Stimulated activated naive CD8-positive, alpha-beta T cell treated with anti-CD3 and anti-CD28 coated beads, Interleukin-15, Interleukin-2, amounts not matched to agents 100 U/mL and 50 U/mL, for 24 hours (primary cell): Measurements from ENCODE around the gene SEC14L2.
A peak's percentile ranks its signal among the peaks of the same experiment; 100 is the strongest.
"Not testable (repeated sequence)": the region's sequence is repeated elsewhere in the genome, so short reads cannot be mapped to it uniquely, and the experiment has no call there.

Source experiments
- ATAC-seq: fragments of 150-1000 bp; cut with Tn5 transposase; one replicate; pipeline ENCODE4 v1.10.0; 2021
- DNase-seq: peaks from one replicate; pipeline ENCODE4 v3.0.0; 2021

Gene SEC14L2

GRCh38 chr22:30375312-30375849 is 21.4 kb upstream of the SEC14L2 start:
- ATAC-seq: no peak
- no peak for DNase-seq

DNA sequence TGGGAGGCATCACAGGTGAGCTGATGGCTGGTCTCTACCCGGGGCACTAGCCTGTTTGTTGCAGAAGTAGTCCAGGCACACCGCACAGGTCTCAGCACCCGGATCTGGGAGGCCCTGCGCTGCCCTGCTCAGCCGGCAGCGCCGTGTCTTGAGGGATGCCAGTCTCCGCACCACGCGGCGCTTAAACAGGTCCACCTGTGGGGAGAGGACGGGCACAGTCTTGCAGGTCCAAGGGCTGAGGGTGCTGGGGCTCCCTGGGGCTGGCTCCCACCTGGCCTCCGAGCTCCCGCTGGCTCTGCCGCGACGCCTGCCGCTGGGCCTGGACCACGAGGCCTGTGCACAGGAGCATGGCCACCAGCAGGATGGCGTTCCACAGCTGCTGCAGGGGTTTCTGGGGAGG is 16.8 kb upstream of the SEC14L2 start:
- ATAC-seq (no peak), DNase-seq (no peak)

GRCh38 chr22:30381264-30381663 is 15.6 kb upstream of the SEC14L2 start:
- DNase-seq (peak; percentile 40), ATAC-seq (peak; percentile 77)

GRCh38 chr22:30382340-30382739 is 14.5 kb upstream of the SEC14L2 start:
- ATAC-seq (no peak), DNase-seq (no peak)

DNA sequence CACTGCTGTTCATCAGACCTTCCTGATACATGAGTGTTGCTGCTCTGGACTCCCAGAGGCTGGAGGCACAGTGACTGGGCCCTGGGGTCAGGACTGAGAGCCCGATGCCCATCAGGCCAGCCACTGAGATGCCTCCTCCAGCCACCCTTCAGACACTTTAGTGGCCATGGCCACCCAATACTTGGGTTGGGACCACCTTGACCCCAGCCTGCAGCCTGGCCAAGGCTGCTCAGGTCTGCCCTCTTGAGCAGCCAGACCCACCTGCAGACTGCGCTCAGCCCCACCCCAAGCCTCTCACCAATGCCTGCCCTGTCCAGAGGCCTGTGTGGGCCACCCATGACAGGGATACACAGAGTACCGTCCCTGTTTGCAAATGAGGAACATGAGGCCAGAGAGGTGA is 13.8 kb upstream of the SEC14L2 start:
- ATAC-seq (no peak), DNase-seq (no peak)

GRCh38 chr22:30385942-30386341 is 10.9 kb upstream of the SEC14L2 start:
- DNase-seq: no peak
- ATAC-seq: no peak

GRCh38 chr22:30386608-30386959 is 10.2 kb upstream of the SEC14L2 start:
- no peak for ATAC-seq
- DNase-seq: no peak

DNA sequence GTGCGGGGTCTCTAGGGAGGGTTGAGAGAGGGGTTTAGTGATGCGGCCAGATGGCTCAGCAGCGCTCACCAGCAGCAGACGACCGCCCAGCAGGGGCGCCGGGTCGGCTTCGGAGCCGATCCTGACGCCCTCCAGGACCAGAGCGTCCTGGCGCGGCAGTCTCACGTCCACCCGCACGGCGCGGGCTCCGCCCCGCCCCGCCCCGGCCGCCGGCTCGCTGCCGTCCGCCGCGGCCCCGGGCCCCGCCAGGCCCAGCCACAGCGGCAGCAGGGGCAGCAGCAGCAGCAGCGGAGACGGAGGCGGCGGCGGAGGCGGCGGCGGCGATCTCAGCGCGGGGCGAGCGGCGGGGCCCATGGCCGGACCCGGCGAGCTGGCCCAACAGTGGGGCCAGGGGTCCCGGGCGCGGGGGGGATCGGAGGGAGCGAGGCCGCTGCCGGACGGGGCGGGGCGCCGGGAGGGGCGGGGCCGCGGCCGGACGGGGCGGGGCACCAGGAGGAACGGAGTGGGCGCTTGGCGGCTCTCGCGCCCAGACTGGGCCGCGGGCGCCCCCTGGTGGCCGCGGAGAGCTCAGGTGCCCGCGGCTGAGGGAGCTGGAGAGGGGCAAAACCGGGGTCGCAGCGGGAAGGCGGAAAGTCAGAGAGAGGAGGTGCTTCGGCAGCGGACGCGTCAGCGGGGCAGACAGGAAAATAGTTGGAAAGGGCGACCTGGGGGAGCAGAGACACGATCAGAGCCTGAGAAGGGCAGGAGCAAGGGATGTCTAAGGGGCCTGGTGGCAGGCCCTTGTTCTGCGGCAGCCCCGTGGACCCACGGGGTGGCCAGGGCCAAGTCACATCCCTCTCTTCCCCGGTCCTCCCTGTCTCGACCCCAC is 9.6 kb upstream of the SEC14L2 start, which contains the start of gene RNF215:
Gene RNF215 (minus strand): TSS at position 452 of the 868 bp plus-strand sequence. CDS start 98 bp downstream, at position 354.
- ATAC-seq (peak; percentile 81), DNase-seq (peak; percentile 87)

- DNase-seq (peak; percentile 83), ATAC-seq (peak; percentile 69)
These were observed 5.7 kb upstream of the SEC14L2 start for GRCh38 chr22:30390974-30391691.

DNA sequence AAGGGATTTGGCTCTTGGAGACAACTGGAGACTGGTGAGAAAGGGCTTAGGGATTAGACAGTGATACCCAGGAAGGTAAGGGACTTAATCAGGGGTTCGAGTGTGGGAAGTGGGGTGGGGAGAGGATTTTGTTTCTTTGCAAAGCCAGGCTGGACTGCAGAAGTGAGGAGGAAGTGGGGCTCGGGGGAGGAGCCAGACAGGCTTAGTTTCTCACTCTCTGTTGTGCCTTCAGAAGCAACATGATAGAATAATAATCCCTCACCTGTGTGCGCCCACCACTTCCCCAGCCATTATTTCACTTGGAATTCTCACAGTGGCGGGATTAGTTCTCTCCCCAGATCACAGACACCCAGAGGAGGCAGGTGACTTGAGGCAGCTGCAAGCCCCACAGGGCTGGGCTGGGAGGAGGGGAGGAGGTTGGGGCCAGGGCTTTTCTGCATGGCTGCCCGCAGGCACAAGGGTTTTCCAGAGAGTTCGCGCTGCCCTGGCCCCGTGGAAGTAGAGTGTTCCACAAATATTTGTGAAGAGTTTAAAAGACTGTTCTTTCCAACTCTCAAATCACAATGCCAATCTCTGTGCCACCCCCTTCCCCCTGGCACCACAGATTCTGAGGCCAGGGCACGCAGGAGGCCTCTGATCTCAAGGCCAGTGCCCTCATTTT is 4.0 kb upstream of the SEC14L2 start:
- ATAC-seq: no peak
- DNase-seq: no peak

- ATAC-seq (no peak), DNase-seq (no peak)
These were observed 3.5 kb upstream of the SEC14L2 start for GRCh38 chr22:30393322-30393680.

- no peak for ATAC-seq
- no peak for DNase-seq
These were observed 2.9 kb upstream of the SEC14L2 start for GRCh38 chr22:30393885-30394284.

- DNase-seq: no peak
- no peak for ATAC-seq
These were observed 1.1 kb downstream of the SEC14L2 start for GRCh38 chr22:30397656-30398635.

DNA sequence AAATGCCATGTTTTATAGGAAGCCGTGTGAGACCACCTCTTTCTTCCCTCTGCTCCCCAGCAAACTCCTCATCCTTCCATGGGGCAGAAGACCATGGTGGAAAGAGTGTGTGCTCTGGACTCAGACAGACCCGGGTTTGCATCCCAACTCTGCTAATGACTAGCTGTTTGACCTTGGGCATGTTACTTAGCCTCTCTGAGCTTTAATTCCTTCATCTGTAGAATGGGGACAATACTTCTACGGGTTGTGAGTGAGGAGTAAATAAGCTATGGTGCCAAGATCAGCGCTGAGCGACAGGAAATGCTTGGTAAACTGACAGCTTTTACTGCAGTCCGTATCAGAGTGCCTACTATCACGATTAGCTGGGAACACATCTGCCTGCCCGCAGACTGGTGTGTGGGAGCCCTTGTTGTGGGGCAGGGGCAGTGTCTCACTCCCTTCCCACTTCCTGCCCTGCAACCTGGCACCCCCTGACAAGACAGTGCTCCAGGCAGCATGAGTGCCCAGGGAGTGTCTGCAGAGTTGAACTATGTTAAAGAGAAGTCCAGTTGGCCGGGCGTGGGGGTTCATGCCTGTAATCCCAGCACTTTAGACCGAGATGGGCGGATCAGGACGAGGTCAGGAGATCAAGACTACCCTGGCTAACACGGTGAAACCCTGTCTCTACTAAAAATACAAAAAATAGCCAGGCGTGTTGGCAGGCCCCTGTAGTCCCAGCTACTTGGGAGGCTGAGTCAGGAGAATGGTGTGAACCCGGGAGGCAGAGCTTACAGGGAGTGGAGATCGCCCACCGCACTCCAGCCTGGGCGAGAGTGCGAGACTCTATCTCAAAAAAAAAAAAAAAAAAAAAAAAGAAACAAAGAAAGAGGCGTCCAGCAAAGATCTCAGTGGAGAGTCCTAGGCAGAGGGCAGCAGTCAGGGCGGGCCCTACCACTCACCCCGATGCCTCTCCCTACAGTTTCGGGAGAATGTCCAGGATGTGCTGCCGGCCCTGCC is 2.2 kb downstream of the SEC14L2 start:
- DNase-seq: no peak
- no peak for ATAC-seq

DNA sequence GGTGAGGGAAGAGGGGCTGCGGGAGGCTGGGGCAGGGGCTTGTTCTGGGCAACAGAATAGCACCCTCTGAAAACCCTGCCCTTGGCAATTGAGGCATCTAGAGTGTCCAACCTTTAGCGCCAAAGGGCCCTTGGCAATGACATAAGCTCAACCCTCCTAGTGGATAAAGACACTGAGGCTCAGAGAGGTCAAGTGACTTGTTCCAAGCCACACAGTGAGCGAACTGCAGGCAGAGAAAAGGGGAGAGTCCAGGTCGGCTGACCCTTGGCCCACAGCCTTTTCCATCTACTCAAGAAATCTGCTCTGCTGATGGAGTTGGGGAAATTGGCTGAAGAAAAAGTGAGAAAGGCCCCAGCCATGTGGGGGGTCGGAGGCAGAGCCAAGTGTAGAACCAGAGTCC is 2.9 kb downstream of the SEC14L2 start:
- ATAC-seq: no peak

DNA sequence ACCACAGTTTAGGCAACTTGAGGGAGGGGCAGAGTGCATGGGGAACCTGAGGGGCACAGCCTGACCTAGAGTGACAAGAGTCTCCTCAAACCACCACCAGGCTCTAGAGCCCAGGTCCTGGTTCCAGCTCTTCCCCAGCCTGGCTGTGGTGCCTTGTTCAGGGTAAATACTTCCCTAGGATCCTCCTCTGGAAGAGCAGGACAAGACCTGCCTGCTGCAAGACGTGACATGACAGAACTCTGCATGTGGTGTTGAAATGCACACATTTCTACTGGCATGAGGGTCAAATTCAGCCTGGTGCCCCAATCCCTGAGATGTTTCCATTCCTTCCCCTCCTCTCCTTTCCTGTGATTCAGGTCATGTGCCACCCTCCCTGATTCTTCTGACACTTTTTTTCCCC is 3.3 kb downstream of the SEC14L2 start:
- DNase-seq (no peak), ATAC-seq (no peak)

More for the DNA sequence above, 2.9 kb downstream of the SEC14L2 start:
- no peak for DNase-seq

- not testable (repeated sequence) for ATAC-seq, DNase-seq
These were observed 4.2 kb downstream of the SEC14L2 start for GRCh38 chr22:30401024-30401423.

DNA sequence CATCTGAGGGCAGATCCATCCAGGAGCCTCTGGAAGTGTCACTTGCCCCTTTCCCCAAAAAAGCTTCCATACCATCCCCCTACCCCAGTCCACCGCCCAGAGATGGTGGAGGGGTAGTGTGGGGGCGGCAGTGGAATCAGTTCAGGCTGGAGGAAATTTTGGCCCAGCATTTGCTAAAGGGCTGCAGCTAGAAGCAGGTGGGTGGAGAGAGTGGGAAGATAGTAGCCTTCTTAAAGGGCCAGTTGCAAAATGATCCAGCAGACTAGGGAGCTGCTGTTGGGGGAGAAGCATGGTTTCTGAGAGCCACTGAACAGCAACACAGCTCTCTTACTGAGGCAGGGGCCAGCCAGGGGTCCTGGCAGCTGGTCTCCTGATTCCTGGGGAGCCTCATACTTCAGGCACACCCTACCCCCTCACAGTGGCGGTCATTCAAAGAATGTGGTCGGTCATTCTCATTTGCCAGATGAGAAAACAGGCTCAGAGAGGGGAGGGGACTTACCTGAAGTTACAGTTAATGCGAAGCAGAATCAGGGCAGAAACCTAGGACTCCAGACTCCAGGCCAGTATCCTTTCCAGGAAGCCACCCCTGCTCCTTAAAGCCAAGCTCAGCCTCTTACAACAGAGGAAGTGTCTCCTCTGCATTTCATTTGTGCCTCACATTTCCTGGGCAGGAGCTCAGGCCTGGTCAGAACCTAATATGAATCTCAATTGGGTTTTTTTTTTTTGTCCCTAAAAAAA is 5.4 kb downstream of the SEC14L2 start:
- DNase-seq (no peak), ATAC-seq (no peak)

GRCh38 chr22:30402766-30403104 is 5.9 kb downstream of the SEC14L2 start:
- DNase-seq, ATAC-seq: not testable (repeated sequence)

DNA sequence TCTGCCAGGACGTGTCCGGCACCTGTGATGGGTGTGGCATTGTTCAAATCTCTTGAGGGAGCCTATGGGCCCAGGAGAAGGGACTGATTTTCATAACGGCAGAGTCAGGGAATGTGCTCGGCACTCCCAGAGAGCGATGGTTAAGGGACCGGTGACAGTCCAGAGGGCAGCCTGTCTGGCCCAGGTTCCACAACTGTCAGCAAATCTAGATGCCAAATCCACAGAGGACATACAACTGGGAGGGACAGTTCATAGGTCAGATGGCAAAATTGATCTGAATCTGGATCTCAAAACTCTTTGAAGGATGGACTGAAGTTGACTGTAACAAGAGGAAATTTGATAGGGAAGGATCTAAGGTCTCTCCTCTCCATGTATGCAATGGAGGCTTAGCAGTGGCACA is 7.5 kb downstream of the SEC14L2 start:
- ATAC-seq (no peak), DNase-seq (no peak)
